WTC11 (cell line): ENCODE measurements around the gene OR51M1. TPM values are rescaled to one million over a fixed set of nuclear protein-coding genes. Genes with fewer than 3 reads are reported as not detected.
A peak's percentile ranks its signal among the peaks of the same experiment; 100 is the strongest.
"Not testable (repeated sequence)": the region's sequence is repeated elsewhere in the genome, so short reads cannot be mapped to it uniquely, and the experiment has no call there.

Experiments
- ATAC-seq: fragments of 200-7000 bp; cut with Tn5 transposase; 2 replicates; pipeline ENCODE4 v1.10.0; 2021; ENCODE audit warnings: mild to moderate bottlenecking, moderate library complexity
- CTCF ChIA-PET: fragments of 300-600 bp; sonication (Branson Sonifier 250); formaldehyde crosslinking; loops from one replicate; lab custom pipeline; 2021; ENCODE audit warnings: antibody characterized with exemption; lab: Charles Lee
- POLR2A ChIA-PET: fragments of 350-600 bp; sonication (Branson Sonifier 250); formaldehyde crosslinking; loops from one replicate; lab custom pipeline; 2021; ENCODE audit warnings: antibody characterized with exemption; lab: Charles Lee
- DNase-seq: peaks from one replicate; pipeline ENCODE4 v3.0.0; 2021; ENCODE audit warnings: low spot score
- H3K27ac Mint-ChIP-seq: 2 replicates; pipeline ENCODE4 v1.8.0; 2021; ENCODE audit warnings: mixed read lengths
- H3K27me3 Mint-ChIP-seq: 2 replicates; pipeline ENCODE4 v1.8.0; 2021; ENCODE audit warnings: low read depth, mild to moderate bottlenecking, moderate library complexity, mixed read lengths
- H3K36me3 Mint-ChIP-seq: 2 replicates; pipeline ENCODE4 v1.8.0; 2021; ENCODE audit warnings: mixed read lengths
- H3K4me1 Mint-ChIP-seq: 2 replicates; pipeline ENCODE4 v1.8.0; 2022; ENCODE audit warnings: mixed read lengths
- H3K4me3 Mint-ChIP-seq: 2 replicates; pipeline ENCODE4 v1.8.0; 2021; ENCODE audit warnings: mild to moderate bottlenecking, moderate library complexity, mixed read lengths
- H3K9me3 Mint-ChIP-seq: 2 replicates; pipeline ENCODE4 v1.8.0; 2021; ENCODE audit warnings: mixed read lengths
- CREM ChIP-seq: sonication (generic); formaldehyde crosslinking; IDR thresholded peaks from 2 replicates; pipeline ENCODE4 v1.8.1; 2022; ENCODE audit warnings: mild to moderate bottlenecking, missing genetic modification reagents, moderate library complexity
- ELF4 ChIP-seq: sonication (generic); formaldehyde crosslinking; IDR thresholded peaks from 2 replicates; pipeline ENCODE4 v1.8.1; 2022; ENCODE audit warnings: low read depth, mild to moderate bottlenecking, moderate library complexity, missing genetic modification reagents
- FOXP1 ChIP-seq: sonication (generic); formaldehyde crosslinking; IDR thresholded peaks from 2 replicates; pipeline ENCODE4 v1.8.0; 2022; ENCODE audit warnings: missing genetic modification reagents, mild to moderate bottlenecking, moderate library complexity, borderline replicate concordance
- GABPB1 ChIP-seq: sonication (generic); formaldehyde crosslinking; IDR thresholded peaks from 2 replicates; pipeline ENCODE4 v1.8.1; 2023; ENCODE audit warnings: mild to moderate bottlenecking, missing genetic modification reagents
- OVOL2 ChIP-seq: fragments of 250-450 bp; sonication (Bioruptor Pico); IDR thresholded peaks from 2 replicates; pipeline ENCODE4 v1.9.0; 2021; ENCODE audit warnings: mild to moderate bottlenecking, borderline replicate concordance
- RORB ChIP-seq: fragments of 250-450 bp; sonication (Bioruptor Pico); IDR thresholded peaks from 2 replicates; pipeline ENCODE4 v1.9.0; 2021; ENCODE audit warnings: mild to moderate bottlenecking
- SMAD3 ChIP-seq: sonication (generic); formaldehyde crosslinking; IDR thresholded peaks from 2 replicates; pipeline ENCODE4 v1.8.0; 2022; ENCODE audit warnings: missing genetic modification reagents, mild to moderate bottlenecking, borderline replicate concordance
- TEAD1 ChIP-seq: sonication (generic); formaldehyde crosslinking; IDR thresholded peaks from 2 replicates; pipeline ENCODE4 v1.8.0; 2022; ENCODE audit warnings: mild to moderate bottlenecking, missing genetic modification reagents
- ZNF138 ChIP-seq: sonication (generic); formaldehyde crosslinking; conservative IDR thresholded peaks from 2 replicates; pipeline ENCODE4 v1.8.1; 2022; ENCODE audit warnings: mild to moderate bottlenecking, moderate library complexity, missing genetic modification reagents
- total RNA-seq: library from RNA; stranded (reverse); gene quantifications from 3 replicates; pipeline ENCODE4 v1.2.3, GENCODE V29; 2021
- TF ChIP-seq, protein P1 (sequence below): fragments of 200-600 bp; IDR thresholded peaks from 2 replicates; pipeline ENCODE4 v1.8.0; 2022; ENCODE audit warnings: antibody characterized with exemption
- TF ChIP-seq, protein P2 (sequence below): sonication (generic); formaldehyde crosslinking; IDR thresholded peaks from 2 replicates; pipeline ENCODE4 v1.8.1; 2022; ENCODE audit warnings: low read depth, missing genetic modification reagents, borderline replicate concordance
- TF ChIP-seq, protein P3 (sequence below): fragments of 250-450 bp; sonication (Bioruptor Pico); IDR thresholded peaks from 2 replicates; pipeline ENCODE4 v1.9.0; 2021; ENCODE audit warnings: moderate library complexity, mild to moderate bottlenecking, inconsistent platforms, borderline replicate concordance
- TF ChIP-seq, protein P4 (sequence below): sonication (generic); formaldehyde crosslinking; conservative IDR thresholded peaks from 2 replicates; pipeline ENCODE4 v1.8.1; 2023; ENCODE audit warnings: mild to moderate bottlenecking, low read depth, missing genetic modification reagents, moderate library complexity
- TF ChIP-seq, protein P5 (sequence below): sonication (generic); formaldehyde crosslinking; IDR thresholded peaks from 2 replicates; pipeline ENCODE4 v1.8.0; 2022; ENCODE audit warnings: mild to moderate bottlenecking, missing genetic modification reagents

The OR51M1 gene
- total RNA-seq, 1 experiment from 2014 or later: not detected

DNA sequence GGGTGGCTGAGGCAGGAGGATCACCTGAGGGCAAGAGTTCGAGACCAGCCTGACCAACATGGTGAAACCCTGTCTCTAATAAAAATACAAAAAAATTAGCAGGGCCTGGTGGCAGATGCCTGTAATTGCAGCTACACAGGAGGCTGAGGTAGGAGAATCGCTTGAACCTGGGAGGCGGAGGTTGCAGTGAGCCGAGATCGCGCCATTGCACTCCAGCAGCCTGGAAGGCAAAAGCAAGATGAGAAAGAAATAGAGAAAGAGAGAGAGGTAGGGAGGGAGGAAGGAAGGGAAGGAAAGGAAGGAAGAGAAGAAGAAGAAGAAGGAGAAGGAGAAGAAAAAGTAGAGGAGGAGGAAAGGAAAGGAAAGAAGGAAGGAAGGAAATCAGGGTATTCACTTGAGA lies 17.2 kb upstream of the OR51M1 start:
- H3K36me3 Mint-ChIP-seq, H3K4me3 Mint-ChIP-seq, POLR2A ChIA-PET, DNase-seq, H3K27ac Mint-ChIP-seq, ATAC-seq, H3K27me3 Mint-ChIP-seq, H3K9me3 Mint-ChIP-seq: not testable (repeated sequence)
- TF ChIP-seq, protein P1, sequence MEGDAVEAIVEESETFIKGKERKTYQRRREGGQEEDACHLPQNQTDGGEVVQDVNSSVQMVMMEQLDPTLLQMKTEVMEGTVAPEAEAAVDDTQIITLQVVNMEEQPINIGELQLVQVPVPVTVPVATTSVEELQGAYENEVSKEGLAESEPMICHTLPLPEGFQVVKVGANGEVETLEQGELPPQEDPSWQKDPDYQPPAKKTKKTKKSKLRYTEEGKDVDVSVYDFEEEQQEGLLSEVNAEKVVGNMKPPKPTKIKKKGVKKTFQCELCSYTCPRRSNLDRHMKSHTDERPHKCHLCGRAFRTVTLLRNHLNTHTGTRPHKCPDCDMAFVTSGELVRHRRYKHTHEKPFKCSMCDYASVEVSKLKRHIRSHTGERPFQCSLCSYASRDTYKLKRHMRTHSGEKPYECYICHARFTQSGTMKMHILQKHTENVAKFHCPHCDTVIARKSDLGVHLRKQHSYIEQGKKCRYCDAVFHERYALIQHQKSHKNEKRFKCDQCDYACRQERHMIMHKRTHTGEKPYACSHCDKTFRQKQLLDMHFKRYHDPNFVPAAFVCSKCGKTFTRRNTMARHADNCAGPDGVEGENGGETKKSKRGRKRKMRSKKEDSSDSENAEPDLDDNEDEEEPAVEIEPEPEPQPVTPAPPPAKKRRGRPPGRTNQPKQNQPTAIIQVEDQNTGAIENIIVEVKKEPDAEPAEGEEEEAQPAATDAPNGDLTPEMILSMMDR: peak; percentile 28; the same call in 1 of the 2 replicates
- peaks cover 28% of the 10 kb centered on the region for H3K4me1 Mint-ChIP-seq
- CTCF ChIA-PET: interaction anchor here (0.7 to 1.2 kb wide), 3 partner anchors 17 to 1246 kb away, joined by 3 to 5 read pairs (median 3); partner anchors contain the start of gene TAF10

DNA sequence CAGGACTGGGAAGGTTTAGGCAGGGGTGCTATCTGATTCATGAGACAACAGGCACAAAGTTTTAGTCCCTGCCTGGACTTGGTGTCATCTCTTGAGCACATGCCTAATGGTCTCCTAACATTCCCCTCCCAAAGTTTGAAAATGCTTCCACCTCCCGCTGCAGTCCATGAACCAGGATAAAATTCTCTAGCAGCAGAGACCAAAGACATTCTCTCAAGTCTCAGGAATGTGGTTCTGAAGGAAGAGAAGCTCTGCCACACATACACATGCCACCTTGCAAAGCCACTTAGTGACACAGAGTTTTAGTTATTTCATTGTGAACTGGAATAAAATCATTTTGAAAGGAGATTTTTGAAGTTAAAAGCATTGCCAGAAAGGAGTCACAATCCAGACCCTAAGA lies 16.8 kb upstream of the OR51M1 start:
- no peak for ATAC-seq
- H3K27me3 Mint-ChIP-seq: no peaks in the 10 kb centered on the region
- POLR2A ChIA-PET: no interaction called here
- peaks cover 28% of the 10 kb centered on the region for H3K4me1 Mint-ChIP-seq
- no peak overlapping the region for H3K4me3 Mint-ChIP-seq
- H3K9me3 Mint-ChIP-seq: no peaks in the 10 kb centered on the region
- TF ChIP-seq GABPB1 (no peak), RORB (CRISPR knock-in tag) (no peak), TEAD1 (CRISPR knock-in tag) (no peak), ELF4 (CRISPR knock-in tag) (no peak), ZNF138 (CRISPR knock-in tag) (no peak), FOXP1 (CRISPR knock-in tag) (no peak), SMAD3 (no peak), OVOL2 (CRISPR knock-in tag) (no peak)
- TF ChIP-seq, protein P2, sequence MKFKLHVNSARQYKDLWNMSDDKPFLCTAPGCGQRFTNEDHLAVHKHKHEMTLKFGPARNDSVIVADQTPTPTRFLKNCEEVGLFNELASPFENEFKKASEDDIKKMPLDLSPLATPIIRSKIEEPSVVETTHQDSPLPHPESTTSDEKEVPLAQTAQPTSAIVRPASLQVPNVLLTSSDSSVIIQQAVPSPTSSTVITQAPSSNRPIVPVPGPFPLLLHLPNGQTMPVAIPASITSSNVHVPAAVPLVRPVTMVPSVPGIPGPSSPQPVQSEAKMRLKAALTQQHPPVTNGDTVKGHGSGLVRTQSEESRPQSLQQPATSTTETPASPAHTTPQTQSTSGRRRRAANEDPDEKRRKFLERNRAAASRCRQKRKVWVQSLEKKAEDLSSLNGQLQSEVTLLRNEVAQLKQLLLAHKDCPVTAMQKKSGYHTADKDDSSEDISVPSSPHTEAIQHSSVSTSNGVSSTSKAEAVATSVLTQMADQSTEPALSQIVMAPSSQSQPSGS (CRISPR knock-in tag): no peak
- TF ChIP-seq, protein P3, sequence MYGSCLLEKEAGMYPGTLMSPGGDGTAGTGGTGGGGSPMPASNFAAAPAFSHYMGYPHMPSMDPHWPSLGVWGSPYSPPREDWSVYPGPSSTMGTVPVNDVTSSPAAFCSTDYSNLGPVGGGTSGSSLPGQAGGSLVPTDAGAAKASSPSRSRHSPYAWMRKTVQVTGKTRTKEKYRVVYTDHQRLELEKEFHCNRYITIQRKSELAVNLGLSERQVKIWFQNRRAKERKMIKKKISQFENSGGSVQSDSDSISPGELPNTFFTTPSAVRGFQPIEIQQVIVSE: no peak
- no peaks in the 10 kb centered on the region for H3K36me3 Mint-ChIP-seq
- no peak for DNase-seq
- CTCF ChIA-PET: interaction anchor here (0.6 to 1.2 kb wide), 4 partner anchors 16 to 1245 kb away, joined by 3 to 5 read pairs (median 3); partner anchors contain the start of gene TAF10
- no peak overlapping the region for H3K27ac Mint-ChIP-seq

DNA sequence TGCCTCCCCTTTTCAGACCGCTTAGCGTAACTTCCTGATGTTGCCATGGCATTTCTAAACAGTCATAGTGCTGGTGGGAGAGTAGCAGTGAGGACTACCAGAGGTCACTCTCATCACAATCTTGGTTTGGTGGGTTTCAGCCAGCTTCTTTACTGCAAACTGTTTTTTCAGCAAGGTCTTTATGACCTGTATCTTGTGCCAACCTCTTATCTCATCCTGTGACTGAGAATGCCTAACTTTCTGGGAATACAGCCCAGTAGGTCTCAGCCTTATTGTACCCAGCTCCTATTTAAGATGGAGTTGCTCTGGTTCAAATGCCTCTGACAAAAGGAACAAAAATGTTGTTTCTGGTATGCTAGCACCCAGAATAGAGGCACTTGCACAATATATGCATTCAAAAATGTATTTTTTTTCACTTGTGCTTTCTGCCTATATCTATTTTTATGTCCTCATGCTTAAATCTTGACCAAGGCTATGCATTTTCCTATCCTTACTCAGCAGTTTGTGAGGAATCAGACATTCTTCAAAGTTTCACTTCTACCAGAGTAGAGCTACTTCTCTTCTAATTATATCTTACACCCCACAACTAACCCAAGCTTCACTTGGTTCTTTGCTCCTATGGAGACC lies 16.1 kb upstream of the OR51M1 start:
- Mint-ChIP-seq H3K9me3 (peaks cover under 1% of the 10 kb centered on the region), H3K36me3 (peaks cover under 1% of the 10 kb centered on the region), H3K27me3 (no peaks in the 10 kb centered on the region), H3K4me1 (peaks cover 28% of the 10 kb centered on the region), H3K4me3 (no peak overlapping the region), H3K27ac (no peak overlapping the region)
- TF ChIP-seq, protein P4, sequence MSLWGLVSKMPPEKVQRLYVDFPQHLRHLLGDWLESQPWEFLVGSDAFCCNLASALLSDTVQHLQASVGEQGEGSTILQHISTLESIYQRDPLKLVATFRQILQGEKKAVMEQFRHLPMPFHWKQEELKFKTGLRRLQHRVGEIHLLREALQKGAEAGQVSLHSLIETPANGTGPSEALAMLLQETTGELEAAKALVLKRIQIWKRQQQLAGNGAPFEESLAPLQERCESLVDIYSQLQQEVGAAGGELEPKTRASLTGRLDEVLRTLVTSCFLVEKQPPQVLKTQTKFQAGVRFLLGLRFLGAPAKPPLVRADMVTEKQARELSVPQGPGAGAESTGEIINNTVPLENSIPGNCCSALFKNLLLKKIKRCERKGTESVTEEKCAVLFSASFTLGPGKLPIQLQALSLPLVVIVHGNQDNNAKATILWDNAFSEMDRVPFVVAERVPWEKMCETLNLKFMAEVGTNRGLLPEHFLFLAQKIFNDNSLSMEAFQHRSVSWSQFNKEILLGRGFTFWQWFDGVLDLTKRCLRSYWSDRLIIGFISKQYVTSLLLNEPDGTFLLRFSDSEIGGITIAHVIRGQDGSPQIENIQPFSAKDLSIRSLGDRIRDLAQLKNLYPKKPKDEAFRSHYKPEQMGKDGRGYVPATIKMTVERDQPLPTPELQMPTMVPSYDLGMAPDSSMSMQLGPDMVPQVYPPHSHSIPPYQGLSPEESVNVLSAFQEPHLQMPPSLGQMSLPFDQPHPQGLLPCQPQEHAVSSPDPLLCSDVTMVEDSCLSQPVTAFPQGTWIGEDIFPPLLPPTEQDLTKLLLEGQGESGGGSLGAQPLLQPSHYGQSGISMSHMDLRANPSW: no peak
- no peak for TF ChIP-seq CREM
- TF ChIP-seq, protein P5, sequence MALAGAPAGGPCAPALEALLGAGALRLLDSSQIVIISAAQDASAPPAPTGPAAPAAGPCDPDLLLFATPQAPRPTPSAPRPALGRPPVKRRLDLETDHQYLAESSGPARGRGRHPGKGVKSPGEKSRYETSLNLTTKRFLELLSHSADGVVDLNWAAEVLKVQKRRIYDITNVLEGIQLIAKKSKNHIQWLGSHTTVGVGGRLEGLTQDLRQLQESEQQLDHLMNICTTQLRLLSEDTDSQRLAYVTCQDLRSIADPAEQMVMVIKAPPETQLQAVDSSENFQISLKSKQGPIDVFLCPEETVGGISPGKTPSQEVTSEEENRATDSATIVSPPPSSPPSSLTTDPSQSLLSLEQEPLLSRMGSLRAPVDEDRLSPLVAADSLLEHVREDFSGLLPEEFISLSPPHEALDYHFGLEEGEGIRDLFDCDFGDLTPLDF (CRISPR knock-in tag): no peak
- ATAC-seq (no peak), DNase-seq (no peak)
- CTCF ChIA-PET: interaction anchor here (0.6 kb wide), 1 partner anchor 214 kb away, joined by 3 read pairs; no protein-coding TSS in a partner anchor
- POLR2A ChIA-PET: no interaction called here
